Smooth muscle cell (in vitro differentiated cells): Measurements from ENCODE around the gene BCAS1. TPM values are rescaled to one million over a fixed set of nuclear protein-coding genes. Genes with fewer than 3 reads are reported as not detected.
"Not testable (repeated sequence)": the region's sequence is repeated elsewhere in the genome, so short reads cannot be mapped to it uniquely, and the experiment has no call there.

Experiments used
- DNase-seq: peaks from one replicate; lab custom pipeline; 2025; ENCODE audit not compliant: unreplicated experiment; lab: John Stamatoyannopoulos, UW
- H2AFZ ChIP-seq: fragments of 200-600 bp; sonication (generic); 2 replicates; pipeline ENCODE4 v1.6.0; 2016; ENCODE audit warnings: antibody characterized with exemption, low read depth, mild to moderate bottlenecking
- H3F3A ChIP-seq: fragments of 200-600 bp; sonication (generic); 2 replicates; pipeline ENCODE4 v1.6.0; 2017; ENCODE audit warnings: antibody characterized with exemption, low read depth
- H3K27ac ChIP-seq: fragments of 200-600 bp; sonication (generic); 2 replicates; pipeline ENCODE4 v1.5.1; 2016; ENCODE audit warnings: low read depth, mild to moderate bottlenecking
- H3K27me3 ChIP-seq: fragments of 200-600 bp; sonication (generic); 2 replicates; pipeline ENCODE4 v1.6.1; 2016; ENCODE audit warnings: low read depth, mild to moderate bottlenecking
- H3K36me3 ChIP-seq: fragments of 200-600 bp; sonication (generic); 2 replicates; pipeline ENCODE4 v1.5.1; 2016; ENCODE audit warnings: low read depth
- H3K4me1 ChIP-seq: fragments of 200-600 bp; sonication (generic); 2 replicates; pipeline ENCODE4 v1.5.1; 2016; ENCODE audit warnings: low read depth
- H3K4me2 ChIP-seq: fragments of 200-600 bp; sonication (generic); 2 replicates; pipeline ENCODE4 v1.6.0; 2016; ENCODE audit warnings: mild to moderate bottlenecking
- H3K4me3 ChIP-seq: fragments of 200-600 bp; sonication (generic); 2 replicates; pipeline ENCODE4 v1.5.1; 2016; ENCODE audit warnings: mild to moderate bottlenecking
- H3K79me2 ChIP-seq: fragments of 200-600 bp; sonication (generic); 2 replicates; pipeline ENCODE4 v1.6.0; 2016; ENCODE audit warnings: low read depth, mild to moderate bottlenecking
- H3K9ac ChIP-seq: fragments of 200-600 bp; sonication (generic); 2 replicates; pipeline ENCODE4 v1.6.0; 2016; ENCODE audit warnings: low read depth
- H3K9me3 ChIP-seq: fragments of 200-600 bp; sonication (generic); replicated peaks from 2 replicates; pipeline ENCODE4 v1.5.1; 2016; ENCODE audit warnings: low read depth
- H4K20me1 ChIP-seq: fragments of 200-600 bp; sonication (generic); 2 replicates; pipeline ENCODE4 v1.6.0; 2016; ENCODE audit warnings: low read depth
- CTCF ChIP-seq: fragments of 200-600 bp; sonication (generic); IDR thresholded peaks from 2 replicates; pipeline ENCODE4 v1.5.1; 2017; ENCODE audit warnings: borderline replicate concordance, mild to moderate bottlenecking, antibody characterized with exemption; ENCODE audit not compliant: insufficient read depth, poor library complexity, severe bottlenecking
- WGBS: methylation state at CpG from one replicate; pipeline ENCODE4 v1.1.7; 2016; ENCODE audit warnings: low lambda C conversion rate; 5-methylcytosine and 5-hydroxymethylcytosine counted together
- polyA plus RNA-seq: library from polyadenylated mRNA; unstranded; fragments of >200 nt; fragmentation: Nextera tagmentation; extraction: Ambion mirVana; gene quantifications from 2 replicates; pipeline ENCODE4 v1.2.1, GENCODE V29; 2016
- total RNA-seq: library from RNA; depleted of rRNA; stranded (reverse); fragments of >200 nt; gene quantifications from 2 replicates; pipeline ENCODE4 v1.2.3, GENCODE V29; 2014

The BCAS1 gene
- total and polyA plus RNA-seq, 2 experiments from 2014 or later = 0.09 to 0.15 TPM

- Histone ChIP-seq H3K27ac (no peak overlapping the region), H3F3A (no peaks in the 10 kb centered on the region), H3K79me2 (no peaks in the 10 kb centered on the region), H3K4me1 (no peaks in the 10 kb centered on the region), H3K27me3 (no peaks in the 10 kb centered on the region), H4K20me1 (no peaks in the 10 kb centered on the region), H3K36me3 (no peaks in the 10 kb centered on the region), H3K4me2 (no peak overlapping the region), H3K9ac (no peak overlapping the region), H3K9me3 (no peaks in the 10 kb centered on the region), H2AFZ (no peak overlapping the region), H3K4me3 (no peak overlapping the region)
- no peak for TF ChIP-seq CTCF
- 93% methylated on average over 1 of the region's 1 CpG for whole genome bisulfite sequencing
- DNase-seq = no peak
Observed at GRCh38 chr20:53977391-53977790, 93.0 kb downstream of the BCAS1 start.

DNA sequence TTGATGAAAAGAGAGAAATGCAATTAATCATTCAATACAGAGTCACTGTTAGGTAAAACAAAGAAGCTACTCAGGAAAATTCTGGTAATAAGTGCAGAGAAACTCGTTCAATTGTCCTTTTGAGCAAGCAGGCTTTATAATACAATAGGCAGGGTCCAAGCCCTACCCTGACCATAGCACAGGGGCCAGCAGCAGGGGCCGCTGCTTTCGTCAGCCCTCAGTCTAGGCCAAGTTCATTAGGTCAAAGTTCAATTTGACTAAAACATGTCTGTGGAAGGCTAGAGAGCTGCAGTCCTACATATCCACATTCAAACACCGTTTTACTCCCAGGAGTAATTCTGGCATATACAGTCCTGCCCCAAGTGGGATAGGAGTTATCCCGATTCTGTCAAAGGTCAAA lies 94.6 kb downstream of the BCAS1 start:
- 92% methylated on average over 5 of the region's 5 CpGs for WGBS
- H3K4me3 ChIP-seq = no peak overlapping the region
- H4K20me1 ChIP-seq = no peaks in the 10 kb centered on the region
- H3K4me2 ChIP-seq = no peak overlapping the region
- no peaks in the 10 kb centered on the region for H3K79me2 ChIP-seq
- no peak for TF ChIP-seq CTCF
- no peaks in the 10 kb centered on the region for H3K27me3 ChIP-seq
- H3K9me3 ChIP-seq = no peaks in the 10 kb centered on the region
- no peak for DNase-seq
- H3K9ac ChIP-seq = no peak overlapping the region
- no peaks in the 10 kb centered on the region for H3K4me1 ChIP-seq
- H2AFZ ChIP-seq = no peak overlapping the region
- H3K36me3 ChIP-seq = no peaks in the 10 kb centered on the region
- no peak overlapping the region for H3K27ac ChIP-seq
- no peaks in the 10 kb centered on the region for H3F3A ChIP-seq

DNA sequence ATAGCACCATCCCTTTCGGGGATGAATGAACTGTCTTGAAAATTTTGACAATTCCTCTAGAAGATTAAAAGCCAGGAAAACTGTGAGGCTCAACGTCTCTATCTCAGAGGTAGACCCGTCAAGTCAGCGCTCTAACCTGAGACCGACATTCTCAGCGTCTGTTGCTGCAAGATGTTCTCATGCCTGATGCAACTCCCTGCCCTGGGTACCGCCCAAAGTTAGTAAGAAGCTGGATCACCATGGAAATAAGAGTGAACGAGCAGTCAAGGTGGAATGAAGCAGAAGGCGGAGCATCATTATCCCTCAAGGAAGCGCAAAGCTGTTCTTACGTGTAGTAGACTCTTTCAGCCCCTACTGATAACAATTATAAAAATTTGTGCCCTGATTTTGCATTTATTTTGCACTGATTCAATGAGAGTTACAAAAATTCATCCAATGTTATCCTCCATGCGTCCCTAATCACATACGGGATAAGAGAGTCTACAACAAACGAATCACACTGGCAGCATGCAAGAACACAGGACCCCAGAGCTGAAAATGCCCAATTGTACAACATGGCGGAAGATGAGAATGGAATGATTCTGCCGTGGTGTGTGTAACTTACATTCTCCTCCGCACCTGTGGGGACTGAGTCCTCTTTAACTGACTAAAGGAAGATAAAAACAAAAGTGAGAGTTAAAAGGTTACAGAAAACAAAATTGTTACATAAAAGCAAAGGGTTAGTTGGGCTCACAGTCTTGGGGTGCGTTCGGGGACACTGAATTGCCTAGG lies 95.4 kb downstream of the BCAS1 start:
- no peak overlapping the region for H2AFZ ChIP-seq
- no peaks in the 10 kb centered on the region for H3F3A ChIP-seq
- TF ChIP-seq CTCF = no peak
- no peaks in the 10 kb centered on the region for H3K27me3 ChIP-seq
- no peaks in the 10 kb centered on the region for H3K79me2 ChIP-seq
- WGBS = 89% methylated on average over 19 of the region's 19 CpGs
- no peak overlapping the region for H3K4me2 ChIP-seq
- H3K27ac ChIP-seq = no peak overlapping the region
- no peaks in the 10 kb centered on the region for H3K36me3 ChIP-seq
- no peak overlapping the region for H3K9ac ChIP-seq
- no peaks in the 10 kb centered on the region for H3K9me3 ChIP-seq
- no peak for DNase-seq
- H3K4me3 ChIP-seq = no peak overlapping the region
- H4K20me1 ChIP-seq = no peaks in the 10 kb centered on the region
- no peaks in the 10 kb centered on the region for H3K4me1 ChIP-seq

DNA sequence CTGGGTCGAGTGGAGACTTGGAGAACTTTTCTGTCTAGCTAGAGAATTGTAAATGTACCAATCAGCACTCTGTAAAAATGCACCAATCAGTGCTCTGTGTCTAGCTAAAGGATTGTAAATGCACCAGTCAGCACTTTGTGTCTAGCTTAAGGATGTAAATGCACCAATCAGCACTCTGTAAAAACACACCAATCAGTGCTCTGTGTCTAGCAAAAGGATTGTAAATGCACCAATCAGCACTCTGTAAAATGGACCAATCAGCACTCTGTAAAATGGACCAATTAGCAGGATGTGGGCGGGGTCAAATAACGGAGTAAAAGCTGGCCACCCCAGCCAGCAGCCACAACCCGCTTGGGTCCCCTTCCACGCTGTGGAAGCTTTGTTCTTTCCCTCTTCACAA lies 96.5 kb downstream of the BCAS1 start:
- H3K79me2 ChIP-seq, H3K9me3 ChIP-seq, H3F3A ChIP-seq, H3K9ac ChIP-seq, H3K4me2 ChIP-seq, DNase-seq, H3K4me3 ChIP-seq, H3K36me3 ChIP-seq, H2AFZ ChIP-seq, H3K4me1 ChIP-seq, H4K20me1 ChIP-seq, H3K27ac ChIP-seq, H3K27me3 ChIP-seq: not testable (repeated sequence)
- 87% methylated on average over 5 of the region's 5 CpGs for WGBS
